ENCODE data around the gene CCNF. TPM values are rescaled to one million over a fixed set of nuclear protein-coding genes. Genes with fewer than 3 reads are reported as not detected.

Gene CCNF
- total RNA-seq, 4 donors from 2014 or later, result 1.2 to 2.5 (median 1.8) TPM

GRCh38 chr16:2427526-2427925 is 1.7 kb upstream of the CCNF start:
- Histone ChIP-seq H3K9me3 (no peaks in the 10 kb centered on the region), H3K27me3 (no peaks in the 10 kb centered on the region), H3K4me1 (peaks cover 6 to 18% of the 10 kb centered on the region in 2 donors), H3K4me3 (replicated peaks in 1 of 3) (no peak overlapping the region), H3K27ac (no peak overlapping the region), H3K36me3 (no peaks in the 10 kb centered on the region)
- DNase-seq, result no peak
- TF ChIP-seq CTCF (IDR thresholded peaks at IDR 0.05), result no peak
- no peak for TF ChIP-seq POLR2A (IDR thresholded peaks at IDR 0.05)
- 72 to 85% methylated on average over 4 of the region's 4 CpGs for WGBS, 2 donors
- intact Hi-C loops (cut with DNase I), result loop anchor here (5.0 to 10.0 kb wide), 4 partner anchors 75 to 233 kb away; partner anchors contain the start of genes CASKIN1 and RNPS1

GRCh38 chr16:2428051-2428783 is 1.0 kb upstream of the CCNF start:
- Histone ChIP-seq H3K9me3 (no peaks in the 10 kb centered on the region), H3K36me3 (no peaks in the 10 kb centered on the region), H3K27ac (peak overlapping the region in 2 of 3 donors; percentile 3 to 42), H3K4me3 (replicated peaks in 1 of 3) (peak overlapping the region in 2 of 3 donors; percentile 33 to 86), H3K27me3 (no peaks in the 10 kb centered on the region), H3K4me1 (peaks cover 6 to 18% of the 10 kb centered on the region in 2 donors)
- WGBS, 2 donors, result 60 to 99% methylated on average over 6 to 13 of the region's 28 CpGs
- intact Hi-C loops (cut with DNase I), result loop anchor here (5.0 to 10.0 kb wide), 4 partner anchors 74 to 233 kb away; partner anchors contain the start of genes CASKIN1 and RNPS1
- DNase-seq, result peak; percentile 32 to 46
- TF ChIP-seq POLR2A (IDR thresholded peaks at IDR 0.05) (no peak), CTCF (IDR thresholded peaks at IDR 0.05) (peak in 3 of 6 experiments; percentile 3 to 22 (median 20))

GRCh38 chr16:2428784-2429033 is 538 bp upstream of the CCNF start:
- Histone ChIP-seq H3K9me3 (no peaks in the 10 kb centered on the region), H3K4me3 (replicated peaks in 1 of 3) (peak overlapping the region; percentile 24 to 86 (median 33)), H3K27ac (peak overlapping the region in 2 of 3 donors; percentile 3 to 42), H3K4me1 (peaks cover 6 to 18% of the 10 kb centered on the region in 2 donors), H3K27me3 (no peaks in the 10 kb centered on the region), H3K36me3 (no peaks in the 10 kb centered on the region)
- DNase-seq, result no peak
- TF ChIP-seq CTCF (IDR thresholded peaks at IDR 0.05) (no peak), POLR2A (IDR thresholded peaks at IDR 0.05) (no peak)
- intact Hi-C loops (cut with DNase I), result loop anchor here (5.0 to 10.0 kb wide), 4 partner anchors 74 to 234 kb away; partner anchors contain the start of genes CASKIN1 and RNPS1
- no CpG with 5 or more reads among the region's 24 CpGs for WGBS, 2 donors

GRCh38 chr16:2429771-2430663 is 770 bp downstream of the CCNF start:
- H3K27ac ChIP-seq, result peak overlapping the region in 2 of 3 donors; percentile 5 to 40
- peaks cover 6 to 18% of the 10 kb centered on the region in 2 donors for H3K4me1 ChIP-seq
- DNase-seq, result peak in 1 of 2 donors; percentile 5
- H3K27me3 ChIP-seq, result no peaks in the 10 kb centered on the region
- WGBS, 2 donors, result 8 to 9% methylated on average over 39 to 40 of the region's 46 CpGs
- peak overlapping the region; percentile 31 to 78 (median 49) for H3K4me3 ChIP-seq (replicated peaks in 1 of 3)
- no peaks in the 10 kb centered on the region for H3K36me3 ChIP-seq
- TF ChIP-seq POLR2A (IDR thresholded peaks at IDR 0.05) (no peak), CTCF (IDR thresholded peaks at IDR 0.05) (no peak)
- intact Hi-C loops (cut with DNase I), result loop anchor here (5.0 to 10.0 kb wide), 4 partner anchors 72 to 235 kb away; partner anchors contain the start of genes CASKIN1 and RNPS1
- H3K9me3 ChIP-seq, result no peaks in the 10 kb centered on the region

Data from thyroid gland (tissue), 4 donors.